GM18505 (cell line): ENCODE results near the gene GJA1.
"Not testable (repeated sequence)": the region's sequence is repeated elsewhere in the genome, so short reads cannot be mapped to it uniquely, and the experiment has no call there.

ENCODE experiments used
- ATAC-seq: cut with Tn5 transposase; IDR thresholded peaks from one replicate; pipeline ENCODE4 v1.9.1; 2021; ENCODE audit not compliant: unreplicated experiment
- POLR2A ChIP-seq: IDR thresholded peaks from 4 replicates; pipeline ENCODE4 v1.6.1; 2011; ENCODE audit warnings: borderline replicate concordance; ENCODE audit not compliant: insufficient read depth, insufficient read length; ENCODE audit errors: extremely low read depth

Gene GJA1

DNA sequence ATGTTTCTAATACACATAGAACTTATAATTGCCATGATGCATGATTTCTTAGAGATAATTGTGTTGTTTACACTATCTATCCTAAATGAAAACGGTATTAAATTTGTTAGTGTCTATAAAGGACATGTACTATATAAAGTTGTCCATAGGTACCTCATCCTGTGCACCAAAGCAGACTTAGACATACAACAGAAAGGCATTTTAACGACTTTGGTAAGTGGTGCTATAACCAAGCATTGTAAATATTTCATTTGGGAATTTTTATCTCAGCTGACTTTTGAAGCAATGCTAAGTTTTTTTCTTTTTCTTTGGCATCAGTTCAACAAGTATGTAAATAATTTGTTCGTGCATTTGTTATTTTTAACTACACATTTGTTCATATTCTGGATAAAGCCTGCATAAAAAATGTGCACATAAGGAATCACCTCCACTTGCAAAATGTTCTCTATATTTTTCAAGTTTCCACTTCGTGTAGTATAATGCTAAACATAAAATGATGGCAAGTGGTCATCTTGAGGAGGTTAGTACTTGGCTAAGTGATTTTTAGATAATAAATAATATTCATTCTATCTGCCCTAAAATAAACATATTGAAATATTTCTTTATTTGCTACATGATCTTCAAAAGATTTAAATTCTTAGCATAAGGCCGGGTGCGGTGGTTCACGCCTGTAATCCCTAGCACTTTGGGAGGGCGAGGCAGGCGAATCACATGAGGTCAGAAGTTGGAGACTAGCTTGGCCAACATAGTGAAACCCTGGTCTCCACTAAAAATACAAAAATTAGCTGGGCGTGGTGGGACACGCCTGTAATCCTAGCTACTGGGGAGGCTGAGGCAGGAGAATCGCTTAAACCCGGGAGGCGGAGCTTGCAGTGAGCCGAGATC is 6.3 kb upstream of the GJA1 start:
- ATAC-seq, result no peak

DNA sequence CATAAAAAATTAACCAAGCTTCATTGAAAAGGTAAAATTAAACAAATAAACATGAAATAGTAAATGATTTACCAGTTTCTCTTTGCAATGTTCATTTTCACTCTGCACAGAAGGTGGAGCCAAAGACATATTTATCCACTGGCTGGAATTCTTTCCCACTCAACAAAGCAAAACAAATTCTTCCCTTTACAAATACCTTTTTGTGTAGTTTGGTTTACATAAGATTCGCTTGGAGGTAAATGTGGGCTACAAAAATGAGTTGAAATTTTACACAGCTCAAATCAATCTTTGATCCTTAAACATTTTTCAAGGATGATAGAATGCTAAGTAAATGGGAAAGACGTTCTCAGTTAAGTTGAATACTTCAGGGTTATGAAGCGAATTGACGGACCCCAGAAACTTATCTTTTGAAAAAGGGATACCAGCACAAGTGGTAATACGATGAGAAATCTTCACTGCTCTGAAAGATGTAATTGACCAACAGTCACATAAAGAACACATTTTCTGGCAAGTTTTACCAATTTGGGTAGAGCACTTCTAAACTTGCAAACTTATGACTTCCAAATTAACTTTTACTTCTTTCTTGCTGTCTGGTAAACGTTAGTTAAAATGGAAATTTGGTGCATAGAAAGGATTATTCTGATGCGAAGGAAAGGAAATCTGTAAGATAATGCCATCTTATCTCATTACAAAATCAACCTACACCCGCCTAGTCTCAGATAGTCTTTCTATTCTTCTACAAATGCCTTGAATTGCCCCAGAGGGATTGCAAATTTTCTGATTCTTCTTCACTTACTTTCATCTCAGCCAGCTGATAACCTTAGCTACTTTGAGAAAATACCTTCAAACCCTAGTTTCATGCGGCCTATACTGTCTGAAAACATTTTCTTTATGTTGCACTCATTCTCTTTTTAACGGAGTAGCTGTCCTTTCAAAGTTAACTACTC is 4.7 kb upstream of the GJA1 start:
- TF ChIP-seq POLR2A, result no peak
- no peak for ATAC-seq

More for the DNA sequence above, 6.3 kb upstream of the GJA1 start:
- no peak for TF ChIP-seq POLR2A

DNA sequence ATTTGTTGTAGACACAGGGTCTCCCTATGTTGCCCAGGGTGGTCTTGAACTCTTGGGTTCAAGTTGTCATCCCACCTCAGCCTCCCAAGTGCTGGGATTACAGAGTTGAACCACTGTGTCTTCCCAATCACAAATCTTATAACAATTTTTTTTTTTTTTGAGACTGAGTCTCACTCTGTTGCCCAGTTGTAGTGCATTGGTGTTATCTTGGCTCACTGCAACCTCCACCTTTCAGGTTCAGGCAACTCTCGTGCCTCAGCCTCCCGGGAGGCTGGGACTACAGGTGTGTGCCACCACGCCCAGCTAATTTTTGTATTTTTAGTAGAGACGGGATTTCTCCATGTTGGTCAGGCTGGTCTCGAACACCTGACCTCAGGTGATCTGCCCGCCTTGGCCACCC is 3.7 kb upstream of the GJA1 start:
- not testable (repeated sequence) for ATAC-seq

DNA sequence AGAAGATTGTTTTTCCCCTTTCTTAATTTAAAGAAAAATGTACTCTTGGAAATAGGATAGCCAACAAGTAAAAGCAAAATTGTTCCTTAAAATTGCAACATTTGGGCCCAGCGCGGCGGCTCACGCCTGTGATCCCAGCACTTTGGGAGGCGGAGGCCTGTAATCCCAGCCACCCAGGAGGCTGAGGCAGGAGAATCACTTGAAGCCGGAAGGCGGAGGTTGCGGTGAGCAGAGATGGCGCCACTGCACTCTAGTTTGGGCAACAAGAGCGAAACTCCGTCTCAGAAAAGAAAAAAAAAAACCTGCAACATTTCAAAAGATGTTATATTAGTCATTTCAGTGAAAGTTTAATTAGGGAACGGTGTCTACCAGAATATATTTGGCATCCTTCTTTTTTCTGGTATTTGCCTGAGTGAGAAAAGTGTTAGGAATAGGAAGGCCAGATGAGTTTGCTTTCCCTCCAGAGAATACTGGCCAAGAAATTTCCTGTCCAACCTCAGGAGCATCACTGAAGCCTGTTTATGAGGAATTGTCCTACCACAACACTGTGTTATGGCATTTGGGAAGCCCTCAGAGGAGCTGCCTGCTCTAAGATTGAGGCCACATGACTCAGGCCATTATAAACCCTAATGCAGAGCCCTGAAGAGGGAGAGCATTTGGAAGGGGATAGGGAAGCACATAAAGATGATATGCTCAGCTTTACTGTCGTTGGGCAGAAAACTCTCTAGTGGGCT is 1.2 kb upstream of the GJA1 start:
- no peak for TF ChIP-seq POLR2A
- no peak for ATAC-seq

- ATAC-seq, result no peak
- no peak for TF ChIP-seq POLR2A
Measured at GRCh38 chr6:121436274-121436857, 920 bp downstream of the GJA1 start.

GRCh38 chr6:121436960-121437850 is 1.8 kb downstream of the GJA1 start:
- TF ChIP-seq POLR2A, result no peak
- no peak for ATAC-seq

- TF ChIP-seq POLR2A, result no peak
- no peak for ATAC-seq
Measured at GRCh38 chr6:121437851-121438651, 2.6 kb downstream of the GJA1 start.

DNA sequence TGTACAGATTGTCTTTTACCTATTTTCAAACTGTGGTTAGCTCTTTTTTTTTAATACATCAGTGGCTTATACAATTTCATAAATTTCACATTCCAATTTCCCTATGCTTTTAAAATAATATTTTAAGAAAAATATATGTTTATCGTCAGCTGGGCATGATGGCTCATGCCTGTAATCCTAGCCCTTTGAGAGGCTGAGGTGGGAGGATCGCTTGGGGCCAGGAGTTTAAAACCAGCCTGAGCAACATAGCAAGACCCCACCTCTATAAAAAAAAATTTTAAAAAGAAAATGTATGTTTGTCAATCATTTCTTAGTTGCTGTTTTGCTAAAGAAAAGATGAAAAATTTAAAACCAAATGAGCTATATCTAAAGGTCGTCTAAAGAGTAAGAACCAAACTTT is 3.4 kb downstream of the GJA1 start:
- ATAC-seq, result no peak
- no peak for TF ChIP-seq POLR2A

DNA sequence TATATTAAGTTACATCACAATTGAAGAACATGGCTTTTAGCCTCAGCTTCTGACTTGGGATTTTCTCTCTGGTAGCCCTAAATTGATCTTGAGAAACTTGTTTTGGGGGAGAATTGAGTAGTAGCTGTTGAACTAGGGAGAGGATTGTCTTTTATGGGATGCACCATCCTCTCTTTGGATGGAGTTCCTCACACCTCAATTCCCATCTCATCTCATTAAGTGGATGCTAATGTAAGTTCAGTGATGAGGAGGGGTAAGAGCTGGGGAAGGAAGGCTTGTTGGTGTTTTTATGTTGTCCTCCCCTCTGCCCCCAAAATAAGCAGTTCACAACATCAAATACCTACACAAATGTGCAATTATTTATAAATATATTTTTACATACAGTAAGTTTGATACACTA is 4.0 kb downstream of the GJA1 start:
- TF ChIP-seq POLR2A, result no peak
- ATAC-seq, result no peak

- TF ChIP-seq POLR2A, result no peak
- ATAC-seq, result no peak
Measured at GRCh38 chr6:121439926-121440325, 4.5 kb downstream of the GJA1 start.

- TF ChIP-seq POLR2A, result no peak
- ATAC-seq, result no peak
Measured at GRCh38 chr6:121441477-121441876, 6.0 kb downstream of the GJA1 start.
